ENCODE measurements around the gene CDKAL1.
"Not testable (repeated sequence)": the region's sequence is repeated elsewhere in the genome, so short reads cannot be mapped to it uniquely, and the experiment has no call there.

Gene CDKAL1

GRCh38 chr6:20498041-20498385, 36.2 kb upstream of the CDKAL1 start:
- H3K4me1 ChIP-seq (ENCODE audit: insufficient read depth, low read length, poor library complexity, severe bottlenecking): no peaks in the 10 kb centered on the region
- no peak for TF ChIP-seq EZH2phosphoT487 (IDR thresholded peaks at IDR 0.05; ENCODE audit: borderline replicate concordance)
- no peak for TF ChIP-seq CTCF (conservative IDR thresholded peaks at IDR 0.05; ENCODE audit: low read length)
- no peaks in the 10 kb centered on the region for H4K20me1 ChIP-seq (ENCODE audit: insufficient read depth, low read length, poor library complexity, severe bottlenecking)
- no peaks in the 10 kb centered on the region for H3K79me2 ChIP-seq (ENCODE audit: insufficient read depth, low read length)
- no peaks in the 10 kb centered on the region for H3K27me3 ChIP-seq (ENCODE audit: insufficient read depth, low read length, poor library complexity, severe bottlenecking)
- H3K9me2 ChIP-seq (replicated peaks; ENCODE audit: low read depth, low read length): no peaks in the 10 kb centered on the region
- no peak overlapping the region for H3K4me3 ChIP-seq (ENCODE audit: low read length, poor library complexity, severe bottlenecking)
- H3K9ac ChIP-seq (ENCODE audit: low read depth, low read length, poor library complexity, severe bottlenecking): no peak overlapping the region
- H2AFZ ChIP-seq (ENCODE audit: low read length): no peak overlapping the region
- no peaks in the 10 kb centered on the region for H3K9me3 ChIP-seq (ENCODE audit: insufficient read depth, low read depth, low read length)
- H3F3A ChIP-seq (ENCODE audit: low read depth): no peaks in the 10 kb centered on the region
- no peak overlapping the region for H3K4me2 ChIP-seq (ENCODE audit: low read depth, low read length, poor library complexity, severe bottlenecking)
- H3K36me3 ChIP-seq (ENCODE audit: insufficient read depth, low read length): peaks cover 5% of the 10 kb centered on the region; the same call in 1 of the 2 replicates

- Histone ChIP-seq H3K27me3 (ENCODE audit: insufficient read depth, low read length, poor library complexity, severe bottlenecking) (no peaks in the 10 kb centered on the region), H3K36me3 (ENCODE audit: insufficient read depth, low read length) (no peaks in the 10 kb centered on the region), H4K20me1 (ENCODE audit: insufficient read depth, low read length, poor library complexity, severe bottlenecking) (no peaks in the 10 kb centered on the region), H3K9ac (ENCODE audit: low read depth, low read length, poor library complexity, severe bottlenecking) (no peak overlapping the region), H3K79me2 (ENCODE audit: insufficient read depth, low read length) (no peaks in the 10 kb centered on the region), H3F3A (ENCODE audit: low read depth) (no peaks in the 10 kb centered on the region), H3K4me3 (ENCODE audit: low read length, poor library complexity, severe bottlenecking) (no peak overlapping the region), H3K4me2 (ENCODE audit: low read depth, low read length, poor library complexity, severe bottlenecking) (no peak overlapping the region), H2AFZ (ENCODE audit: low read length) (no peak overlapping the region), H3K9me2 (replicated peaks; ENCODE audit: low read depth, low read length) (no peaks in the 10 kb centered on the region), H3K9me3 (ENCODE audit: insufficient read depth, low read depth, low read length) (no peaks in the 10 kb centered on the region), H3K4me1 (ENCODE audit: insufficient read depth, low read length, poor library complexity, severe bottlenecking) (no peaks in the 10 kb centered on the region)
- TF ChIP-seq CTCF (conservative IDR thresholded peaks at IDR 0.05; ENCODE audit: low read length): no peak
- no peak for TF ChIP-seq EZH2phosphoT487 (IDR thresholded peaks at IDR 0.05; ENCODE audit: borderline replicate concordance)
Observed at GRCh38 chr6:20509212-20509611, 25.0 kb upstream of the CDKAL1 start.

GRCh38 chr6:20511852-20512251, 22.4 kb upstream of the CDKAL1 start:
- no peak overlapping the region for H3K4me2 ChIP-seq (ENCODE audit: low read depth, low read length, poor library complexity, severe bottlenecking)
- H3K9me2 ChIP-seq (replicated peaks; ENCODE audit: low read depth, low read length): no peaks in the 10 kb centered on the region
- no peak overlapping the region for H3K4me3 ChIP-seq (ENCODE audit: low read length, poor library complexity, severe bottlenecking)
- no peaks in the 10 kb centered on the region for H3K9me3 ChIP-seq (ENCODE audit: insufficient read depth, low read depth, low read length)
- no peaks in the 10 kb centered on the region for H3K79me2 ChIP-seq (ENCODE audit: insufficient read depth, low read length)
- H3K4me1 ChIP-seq (ENCODE audit: insufficient read depth, low read length, poor library complexity, severe bottlenecking): peaks cover 7% of the 10 kb centered on the region
- H2AFZ ChIP-seq (ENCODE audit: low read length): no peak overlapping the region
- no peaks in the 10 kb centered on the region for H3F3A ChIP-seq (ENCODE audit: low read depth)
- H4K20me1 ChIP-seq (ENCODE audit: insufficient read depth, low read length, poor library complexity, severe bottlenecking): no peaks in the 10 kb centered on the region
- TF ChIP-seq CTCF (conservative IDR thresholded peaks at IDR 0.05; ENCODE audit: low read length) (no peak), EZH2phosphoT487 (IDR thresholded peaks at IDR 0.05; ENCODE audit: borderline replicate concordance) (no peak)
- no peaks in the 10 kb centered on the region for H3K36me3 ChIP-seq (ENCODE audit: insufficient read depth, low read length)
- H3K9ac ChIP-seq (ENCODE audit: low read depth, low read length, poor library complexity, severe bottlenecking): no peak overlapping the region
- no peaks in the 10 kb centered on the region for H3K27me3 ChIP-seq (ENCODE audit: insufficient read depth, low read length, poor library complexity, severe bottlenecking)

GRCh38 chr6:20525208-20525607, 9.0 kb upstream of the CDKAL1 start:
- H3F3A ChIP-seq (ENCODE audit: low read depth); H3K79me2 ChIP-seq (ENCODE audit: insufficient read depth, low read length); H2AFZ ChIP-seq (ENCODE audit: low read length); H3K36me3 ChIP-seq (ENCODE audit: insufficient read depth, low read length); H4K20me1 ChIP-seq (ENCODE audit: insufficient read depth, low read length, poor library complexity, severe bottlenecking); H3K9me3 ChIP-seq (ENCODE audit: insufficient read depth, low read depth, low read length); H3K4me3 ChIP-seq (ENCODE audit: low read length, poor library complexity, severe bottlenecking); H3K27me3 ChIP-seq (ENCODE audit: insufficient read depth, low read length, poor library complexity, severe bottlenecking); H3K9me2 ChIP-seq (replicated peaks; ENCODE audit: low read depth, low read length); H3K9ac ChIP-seq (ENCODE audit: low read depth, low read length, poor library complexity, severe bottlenecking); H3K4me2 ChIP-seq (ENCODE audit: low read depth, low read length, poor library complexity, severe bottlenecking); H3K4me1 ChIP-seq (ENCODE audit: insufficient read depth, low read length, poor library complexity, severe bottlenecking): not testable (repeated sequence)
